Astrocyte (in vitro differentiated cells and primary cell): Measurements from ENCODE around the gene ACTL8. TPM values are rescaled to one million over a fixed set of nuclear protein-coding genes. Genes with fewer than 3 reads are reported as not detected.

Experiments
- DNase-seq: peaks from one replicate; pipeline ENCODE4 v3.0.0-alpha.2; 2010; ENCODE audit warnings: low read depth
- FAIRE-seq: peaks from 2 replicates; lab custom pipeline; 2011; peaks lifted over from hg19 to GRCh38; lab: Jason Lieb, UNC
- H2AFZ ChIP-seq: 2 replicates; pipeline ENCODE4 v1.6.0; 2012; ENCODE audit warnings: low read depth, low read length, inconsistent platforms
- H3K27ac ChIP-seq: 2 replicates; pipeline ENCODE4 v1.5.1; 2011; ENCODE audit warnings: low read depth, low read length, inconsistent platforms
- H3K27me3 ChIP-seq: 2 replicates; pipeline ENCODE4 v1.6.0; 2011; ENCODE audit warnings: low read length, inconsistent platforms; ENCODE audit not compliant: insufficient read depth
- H3K36me3 ChIP-seq: 2 replicates; pipeline ENCODE4 v1.5.1; 2011; ENCODE audit warnings: low read length, inconsistent platforms; ENCODE audit not compliant: insufficient read depth
- H3K4me1 ChIP-seq: 2 replicates; pipeline ENCODE4 v1.5.1; 2011; ENCODE audit warnings: low read length, inconsistent platforms; ENCODE audit not compliant: insufficient read depth
- H3K4me2 ChIP-seq: 2 replicates; pipeline ENCODE4 v1.6.0; 2012; ENCODE audit warnings: low read length, inconsistent platforms
- H3K4me3 ChIP-seq: 2 replicates; pipeline ENCODE4 v1.5.1; 2011; ENCODE audit warnings: low read depth, mild to moderate bottlenecking, low read length, inconsistent platforms; ENCODE audit not compliant: insufficient read depth
- H3K79me2 ChIP-seq: 2 replicates; pipeline ENCODE4 v1.6.0; 2012; ENCODE audit warnings: mild to moderate bottlenecking, low read length, inconsistent platforms; ENCODE audit not compliant: insufficient read depth
- H3K9ac ChIP-seq: 2 replicates; pipeline ENCODE4 v1.6.0; 2012; ENCODE audit warnings: mild to moderate bottlenecking, low read length, inconsistent platforms
- H3K9me3 ChIP-seq: 2 replicates; pipeline ENCODE4 v1.5.1; 2012; ENCODE audit warnings: low read depth, mild to moderate bottlenecking, low read length, inconsistent platforms; ENCODE audit not compliant: insufficient read depth
- H4K20me1 ChIP-seq: 2 replicates; pipeline ENCODE4 v1.6.0; 2012; ENCODE audit warnings: low read length, inconsistent platforms; ENCODE audit not compliant: insufficient read depth
- H3K27ac Mint-ChIP-seq: one replicate; pipeline ENCODE4 v1.8.0; 2021; ENCODE audit warnings: mild to moderate bottlenecking, mixed read lengths; ENCODE audit not compliant: unreplicated experiment
- H3K27me3 Mint-ChIP-seq: one replicate; pipeline ENCODE4 v1.8.0; 2021; ENCODE audit warnings: low read depth, mixed read lengths; ENCODE audit not compliant: unreplicated experiment
- H3K36me3 Mint-ChIP-seq: one replicate; pipeline ENCODE4 v1.8.0; 2021; ENCODE audit warnings: low read depth, mixed read lengths; ENCODE audit not compliant: unreplicated experiment
- H3K4me1 Mint-ChIP-seq: one replicate; pipeline ENCODE4 v1.8.0; 2021; ENCODE audit warnings: low read depth, mixed read lengths; ENCODE audit not compliant: unreplicated experiment
- H3K4me3 Mint-ChIP-seq: one replicate; pipeline ENCODE4 v1.8.0; 2021; ENCODE audit warnings: mild to moderate bottlenecking, moderate library complexity, mixed read lengths; ENCODE audit not compliant: unreplicated experiment
- H3K9me3 Mint-ChIP-seq: one replicate; pipeline ENCODE4 v1.8.0; 2021; ENCODE audit warnings: mild to moderate bottlenecking, mixed read lengths; ENCODE audit not compliant: unreplicated experiment
- CTCF ChIP-seq: IDR thresholded peaks from 2 replicates; pipeline ENCODE4 v1.5.1; 2011; ENCODE audit warnings: low read depth, mild to moderate bottlenecking, inconsistent platforms, low read length, moderate library complexity; ENCODE audit not compliant: insufficient read depth
- EZH2 ChIP-seq: IDR thresholded peaks from 2 replicates; pipeline ENCODE4 v1.6.1; 2012; ENCODE audit warnings: mild to moderate bottlenecking, low read length, inconsistent platforms; ENCODE audit not compliant: insufficient read depth
- total RNA-seq: library from RNA; stranded (reverse); gene quantifications from 2 replicates; pipeline ENCODE4 v1.2.1, GENCODE V29; 2021

The ACTL8 gene
- total RNA-seq, 1 donor from 2014 or later: 2.0 TPM

GRCh38 chr1:17851056-17851455, 95.9 kb downstream of the ACTL8 start:
- FAIRE-seq: no peak
- H3K4me3 Mint-ChIP-seq: no peak overlapping the region
- H3K4me2 ChIP-seq: no peak overlapping the region
- H3K27ac Mint-ChIP-seq: no peak overlapping the region
- no peaks in the 10 kb centered on the region for H3K36me3 Mint-ChIP-seq
- TF ChIP-seq CTCF (no peak), EZH2 (no peak)
- H3K9ac ChIP-seq: no peak overlapping the region
- DNase-seq: no peak
- H2AFZ ChIP-seq: no peak overlapping the region
- no peaks in the 10 kb centered on the region for H3K79me2 ChIP-seq
- H3K27me3 ChIP-seq: no peaks in the 10 kb centered on the region
- H4K20me1 ChIP-seq: no peaks in the 10 kb centered on the region
- peaks cover 49% of the 10 kb centered on the region for H3K27me3 Mint-ChIP-seq
- H3K36me3 ChIP-seq: no peaks in the 10 kb centered on the region
- no peaks in the 10 kb centered on the region for H3K4me1 ChIP-seq
- H3K4me1 Mint-ChIP-seq: no peaks in the 10 kb centered on the region
- no peak overlapping the region for H3K27ac ChIP-seq
- no peaks in the 10 kb centered on the region for H3K9me3 ChIP-seq
- no peak overlapping the region for H3K4me3 ChIP-seq
- H3K9me3 Mint-ChIP-seq: peaks cover 1% of the 10 kb centered on the region

GRCh38 chr1:17852383-17852782, 97.2 kb downstream of the ACTL8 start:
- FAIRE-seq (no peak), DNase-seq (no peak)
- Histone ChIP-seq H3K79me2 (no peaks in the 10 kb centered on the region), H2AFZ (no peak overlapping the region), H3K9me3 (no peaks in the 10 kb centered on the region), H3K9ac (no peak overlapping the region), H3K27ac (no peak overlapping the region), H3K4me1 (no peaks in the 10 kb centered on the region), H3K4me3 (no peak overlapping the region), H3K36me3 (no peaks in the 10 kb centered on the region), H3K27me3 (no peaks in the 10 kb centered on the region), H4K20me1 (no peaks in the 10 kb centered on the region), H3K4me2 (no peak overlapping the region)
- Mint-ChIP-seq H3K4me1 (no peaks in the 10 kb centered on the region), H3K27ac (no peak overlapping the region), H3K36me3 (no peaks in the 10 kb centered on the region), H3K4me3 (no peak overlapping the region), H3K27me3 (peaks cover 42% of the 10 kb centered on the region), H3K9me3 (no peaks in the 10 kb centered on the region)
- TF ChIP-seq EZH2 (no peak), CTCF (no peak)

- Histone ChIP-seq H3K9ac (no peak overlapping the region), H3K9me3 (no peaks in the 10 kb centered on the region), H2AFZ (no peak overlapping the region), H3K79me2 (no peaks in the 10 kb centered on the region), H4K20me1 (no peaks in the 10 kb centered on the region), H3K4me2 (no peak overlapping the region), H3K4me3 (no peak overlapping the region), H3K4me1 (no peaks in the 10 kb centered on the region), H3K27me3 (no peaks in the 10 kb centered on the region), H3K36me3 (no peaks in the 10 kb centered on the region), H3K27ac (no peak overlapping the region)
- Mint-ChIP-seq H3K4me3 (no peak overlapping the region), H3K36me3 (no peaks in the 10 kb centered on the region), H3K4me1 (no peaks in the 10 kb centered on the region), H3K27me3 (peaks cover 42% of the 10 kb centered on the region), H3K9me3 (no peaks in the 10 kb centered on the region), H3K27ac (no peak overlapping the region)
- FAIRE-seq: no peak
- no peak for DNase-seq
- TF ChIP-seq EZH2 (no peak), CTCF (no peak)
These were observed 98.3 kb downstream of the ACTL8 start for GRCh38 chr1:17853241-17853935.
